Activated CD4-positive, CD25-positive, alpha-beta regulatory T cell treated with anti-CD3 and anti-CD28 coated beads, Interleukin-2, amount 50 U/mL, for 24 hours (primary cell): Measurements from ENCODE around the gene KCNAB1.
"Not testable (repeated sequence)": the region's sequence is repeated elsewhere in the genome, so short reads cannot be mapped to it uniquely, and the experiment has no call there.

Experiments
- ATAC-seq, 2 donors: fragments of 150-1000 bp; cut with Tn5 transposase; one replicate each; pipeline ENCODE4 v1.10.0; 2021; ENCODE audit warnings: mild to moderate bottlenecking in 1 of 2, moderate library complexity in 1 of 2

Gene KCNAB1

GRCh38 chr3:156180077-156180476, 59.7 kb downstream of the KCNAB1 start:
- ATAC-seq: no peak

- peak; percentile 62 to 73 for ATAC-seq
Measured at GRCh38 chr3:156181509-156181908, 61.1 kb downstream of the KCNAB1 start.

DNA sequence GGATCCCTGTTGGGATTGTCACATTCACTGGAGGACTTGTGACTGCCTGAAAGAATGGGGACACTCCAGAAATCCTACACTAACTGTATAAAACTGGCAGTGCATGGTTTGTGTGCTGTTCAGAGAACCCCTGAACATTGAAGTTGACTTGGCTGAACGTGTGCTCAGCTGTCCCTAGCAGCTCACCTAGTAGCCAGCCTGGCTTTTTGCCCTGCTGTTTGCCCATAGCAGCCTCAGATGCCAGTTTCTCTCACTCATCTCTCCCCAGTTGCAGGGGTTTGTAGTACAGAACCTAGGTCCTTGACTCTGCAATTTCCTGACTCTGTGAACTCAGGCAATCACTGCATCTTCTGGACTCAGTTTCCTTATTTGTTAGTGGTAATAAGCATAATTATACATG, 63.0 kb downstream of the KCNAB1 start:
- no peak for ATAC-seq

DNA sequence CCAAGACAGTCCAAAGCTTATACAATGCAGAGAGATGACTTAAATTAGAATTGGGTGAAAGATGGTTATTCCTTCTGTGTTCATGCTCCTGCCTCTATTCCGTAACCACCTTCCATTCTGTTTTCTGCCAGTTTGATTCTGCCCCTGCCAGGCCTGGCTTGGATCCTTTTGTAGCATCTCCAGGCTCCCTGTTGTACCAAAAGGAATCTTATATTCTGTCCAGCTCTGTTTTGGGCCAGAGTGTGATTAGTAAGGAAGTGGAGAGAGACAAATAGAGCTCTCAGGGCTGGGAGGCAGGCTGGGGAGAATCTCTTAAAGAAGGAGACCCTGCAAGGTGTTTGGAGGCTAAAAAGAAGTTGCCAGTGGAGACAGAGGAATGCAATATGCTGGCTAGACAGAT, 63.8 kb downstream of the KCNAB1 start:
- no peak for ATAC-seq

DNA sequence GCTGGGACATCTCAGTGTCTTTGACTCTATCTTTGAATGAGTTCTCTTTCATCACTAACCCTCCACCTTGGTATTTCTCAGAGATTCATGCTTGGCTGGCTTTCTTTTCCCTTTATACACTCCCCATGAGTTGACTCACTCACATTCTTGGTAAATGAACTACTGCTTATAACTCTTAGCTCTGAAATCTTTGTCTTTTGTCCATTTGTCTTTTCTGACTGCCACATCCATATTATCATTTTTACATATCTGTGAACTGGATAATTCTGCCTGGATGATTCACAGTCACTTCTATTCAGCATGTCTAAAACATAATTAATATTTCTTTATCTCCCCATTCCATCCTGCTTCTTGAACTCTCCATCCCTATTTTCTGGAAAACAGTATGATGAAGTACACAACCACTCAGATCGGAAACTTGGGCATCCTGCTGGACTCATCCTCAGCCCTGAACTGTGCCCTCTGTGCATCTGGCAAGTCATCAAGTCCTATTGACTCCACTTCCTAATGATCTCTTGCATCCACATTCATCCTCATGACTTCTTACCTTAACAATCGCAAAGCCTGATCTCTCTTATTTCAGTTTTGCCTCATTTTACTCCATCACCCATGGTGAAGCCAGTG, 66.9 kb downstream of the KCNAB1 start:
- no peak for ATAC-seq

GRCh38 chr3:156188757-156189156, 68.4 kb downstream of the KCNAB1 start:
- ATAC-seq: no peak

GRCh38 chr3:156189927-156190326, 69.5 kb downstream of the KCNAB1 start:
- ATAC-seq: no peak

DNA sequence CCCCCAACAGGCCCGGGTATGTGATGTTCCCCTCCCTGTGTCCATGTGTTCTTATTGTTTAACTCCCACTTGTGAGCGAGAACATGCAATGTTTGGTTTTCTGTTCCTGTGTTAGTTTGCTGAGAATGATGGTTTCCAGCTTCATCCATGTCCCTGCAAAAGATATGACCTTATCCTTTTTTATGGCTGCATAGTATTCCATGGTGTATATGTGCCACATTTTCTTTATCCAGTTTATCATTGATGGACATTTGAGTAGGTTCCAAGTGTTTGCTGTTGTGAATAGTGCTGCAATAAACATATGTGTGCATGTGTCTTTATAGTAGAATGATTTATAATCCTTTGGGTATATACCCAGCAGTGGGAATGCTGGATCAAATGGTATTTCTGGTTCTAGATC, 74.6 kb downstream of the KCNAB1 start:
- ATAC-seq: not testable (repeated sequence)

- not testable (repeated sequence) for ATAC-seq
Measured at GRCh38 chr3:156197152-156197551, 76.8 kb downstream of the KCNAB1 start.

DNA sequence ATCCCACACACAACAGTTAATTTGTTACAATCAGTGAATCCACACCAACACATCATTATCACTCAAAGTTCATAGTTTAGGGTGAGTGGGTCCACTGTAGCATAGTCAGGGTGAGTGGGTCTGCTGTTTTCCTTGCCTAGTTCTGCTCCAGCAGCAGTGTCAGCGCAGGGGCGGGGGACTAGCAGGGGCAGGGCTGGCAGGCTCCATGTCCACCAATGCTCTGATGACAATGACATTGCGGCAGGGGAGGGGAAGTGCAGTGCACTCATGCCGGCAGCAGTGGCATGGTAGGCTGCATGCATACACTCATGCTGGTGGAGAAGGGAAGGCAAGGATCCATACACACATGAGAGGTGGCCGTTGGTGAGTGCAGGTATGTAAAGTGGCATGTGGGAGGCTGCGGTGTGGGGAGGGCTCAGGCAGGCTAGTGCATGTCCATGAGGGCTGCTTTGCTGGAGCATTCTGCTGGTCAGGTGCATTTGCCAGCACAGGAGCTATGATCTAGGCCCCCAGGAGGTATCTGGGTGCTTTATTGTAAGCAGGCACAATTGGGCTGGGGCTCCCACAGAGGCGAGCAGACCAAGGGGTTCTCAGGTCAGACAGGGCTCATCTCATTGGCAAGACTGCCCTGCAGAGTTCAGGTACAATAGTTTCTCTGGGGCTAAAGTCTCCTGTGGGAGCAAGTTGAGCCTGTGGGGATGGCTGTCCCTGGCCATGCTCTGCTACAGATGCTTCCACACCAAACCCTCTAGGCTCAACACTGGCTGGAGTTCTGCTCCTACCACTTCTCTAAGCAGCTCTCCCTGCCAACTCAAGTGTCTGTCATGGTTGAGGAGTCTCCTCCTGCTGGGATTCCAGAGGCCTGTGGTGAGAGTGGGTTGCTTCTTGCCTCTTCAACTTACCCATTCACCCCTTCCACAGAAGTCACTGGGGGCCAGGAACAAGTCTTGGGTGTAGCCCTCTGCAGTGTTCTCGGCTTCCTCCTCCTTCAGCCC, 81.3 kb downstream of the KCNAB1 start:
- ATAC-seq: no peak

DNA sequence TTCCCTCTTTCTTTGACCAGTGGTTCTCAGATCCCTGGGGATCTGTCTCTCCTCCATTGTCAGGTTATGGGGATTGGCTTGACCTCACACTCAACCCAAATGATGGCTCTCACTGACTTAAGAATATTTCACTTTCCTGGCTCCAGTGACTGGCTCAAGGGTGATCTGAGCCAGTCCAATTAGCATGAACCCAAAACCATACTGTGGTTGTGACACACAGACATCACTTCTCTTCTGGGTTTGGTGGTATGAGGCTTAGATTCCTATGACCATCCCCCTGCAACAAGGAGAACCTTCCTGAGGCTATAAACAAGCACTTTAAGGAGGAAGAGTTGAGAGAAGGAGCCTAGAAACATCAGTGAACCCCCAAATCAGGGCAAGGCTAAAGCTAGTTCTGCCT, 85.8 kb downstream of the KCNAB1 start:
- no peak for ATAC-seq

DNA sequence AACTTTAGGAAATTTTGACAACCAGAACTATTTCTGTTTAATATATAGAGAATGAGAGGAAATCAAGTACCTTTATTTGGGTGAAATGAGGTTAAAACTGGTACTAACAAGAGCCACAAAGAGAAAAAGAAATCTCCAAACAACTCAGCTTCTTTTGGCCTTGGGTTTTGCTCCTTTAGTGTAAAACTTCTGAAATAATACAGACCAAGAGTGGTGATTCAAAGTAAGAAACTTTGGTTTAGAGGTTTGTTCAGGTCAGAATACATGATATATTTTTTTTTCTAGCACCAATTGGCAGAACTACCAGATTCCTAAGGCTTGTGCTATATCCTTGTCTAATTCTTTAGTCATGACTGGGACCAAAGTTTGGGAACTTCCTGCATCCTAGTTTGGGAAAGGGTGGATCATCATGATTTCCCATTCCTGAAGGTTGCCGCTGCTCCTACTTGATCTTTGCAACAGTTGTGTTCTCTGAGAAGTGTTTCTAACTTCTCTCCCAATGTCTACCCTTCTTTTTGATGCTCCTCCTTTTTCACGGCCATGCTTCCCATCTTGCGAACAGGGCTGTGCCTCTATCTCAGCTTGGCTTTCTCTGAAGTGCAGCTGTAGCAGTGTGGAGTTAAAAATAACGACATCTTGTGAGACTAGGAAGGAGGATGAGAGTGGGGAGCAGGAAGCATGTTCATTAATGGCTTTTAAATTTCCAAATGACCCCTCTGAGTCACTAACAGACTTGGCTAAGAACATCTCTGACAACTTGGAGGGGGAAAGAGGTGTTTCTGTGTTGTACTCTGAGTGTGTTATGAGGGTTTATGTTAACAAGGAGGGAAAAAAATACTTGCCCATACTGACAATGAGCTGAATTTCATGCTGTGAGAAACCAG, 87.7 kb downstream of the KCNAB1 start:
- no peak for ATAC-seq

GRCh38 chr3:156209631-156210335, 89.4 kb downstream of the KCNAB1 start:
- no peak for ATAC-seq

DNA sequence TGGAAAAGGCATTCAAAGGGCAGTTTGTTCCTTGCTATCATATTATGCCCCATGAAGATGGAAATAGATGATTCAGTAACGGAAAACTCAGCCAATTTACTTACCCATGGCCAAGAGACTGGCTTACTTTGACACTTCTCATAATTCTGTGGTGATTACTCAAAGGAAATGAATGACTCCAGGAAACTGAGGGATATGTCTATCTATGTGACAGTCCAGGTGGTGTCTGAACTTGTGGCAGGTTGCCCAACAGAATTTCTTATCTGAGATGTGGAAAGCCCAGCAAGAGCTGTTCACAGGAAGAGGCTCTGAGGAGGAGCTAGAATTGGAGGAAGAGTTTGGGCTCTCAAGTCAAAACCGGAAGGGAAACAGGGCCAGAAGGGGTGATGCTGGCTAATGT, 91.2 kb downstream of the KCNAB1 start:
- no peak for ATAC-seq

DNA sequence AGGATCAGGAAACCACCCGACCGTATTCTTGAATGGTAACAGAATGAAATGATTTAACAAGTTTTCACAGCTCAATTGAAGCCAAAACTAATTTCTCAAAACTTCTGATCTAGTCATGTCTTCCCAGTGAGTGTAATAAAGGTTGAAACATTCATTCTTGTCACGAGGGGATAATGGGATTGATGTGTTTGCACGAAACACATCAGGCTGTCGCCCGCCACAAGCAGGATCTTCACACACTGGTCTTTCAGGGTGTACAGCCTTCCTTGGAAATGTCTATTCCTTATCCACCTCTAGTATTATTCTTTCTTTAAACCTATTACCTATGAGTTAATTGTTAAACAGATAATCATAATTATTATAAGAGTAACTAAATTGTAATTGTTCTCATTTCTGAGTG, 94.3 kb downstream of the KCNAB1 start:
- no peak for ATAC-seq

DNA sequence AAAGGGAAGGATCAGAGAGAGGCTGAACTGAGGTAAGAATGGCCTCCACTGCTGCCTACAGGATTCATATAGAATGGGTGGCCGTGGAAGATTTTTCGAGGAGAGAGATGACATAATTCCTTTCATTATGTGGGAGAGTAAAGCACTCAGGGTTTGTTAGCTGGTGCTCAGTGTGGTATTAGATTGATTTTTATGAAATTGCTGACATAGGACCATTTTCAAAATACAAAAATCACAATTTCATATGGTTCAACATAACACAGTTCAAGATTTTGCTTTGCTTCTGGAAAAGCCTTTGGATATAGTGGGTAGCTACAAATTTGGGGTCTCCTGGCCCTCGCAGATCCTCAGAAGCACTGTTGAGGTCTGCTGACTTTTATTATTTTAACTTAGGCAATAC, 95.4 kb downstream of the KCNAB1 start:
- no peak for ATAC-seq

GRCh38 chr3:156216216-156216615, 95.8 kb downstream of the KCNAB1 start:
- no peak for ATAC-seq

- no peak for ATAC-seq
Measured at GRCh38 chr3:156216852-156217251, 96.5 kb downstream of the KCNAB1 start.

- no peak for ATAC-seq
Measured at GRCh38 chr3:156217674-156218352, 97.4 kb downstream of the KCNAB1 start.

- no peak for ATAC-seq
Measured at GRCh38 chr3:156218353-156218744, 98.0 kb downstream of the KCNAB1 start.

- ATAC-seq: not testable (repeated sequence)
Measured at GRCh38 chr3:156222381-156222780, 102.0 kb downstream of the KCNAB1 start.

GRCh38 chr3:156224046-156224445, 103.7 kb downstream of the KCNAB1 start:
- ATAC-seq: not testable (repeated sequence)
